Activated CD4-positive, alpha-beta T cell treated with anti-CD3 and anti-CD28 coated beads for 1 hour (primary cell): ENCODE measurements around the gene NANP.

ENCODE experiments used
- DNase-seq: peaks from one replicate; pipeline ENCODE4 v3.0.0-alpha.2; 2020

Gene NANP

DNA sequence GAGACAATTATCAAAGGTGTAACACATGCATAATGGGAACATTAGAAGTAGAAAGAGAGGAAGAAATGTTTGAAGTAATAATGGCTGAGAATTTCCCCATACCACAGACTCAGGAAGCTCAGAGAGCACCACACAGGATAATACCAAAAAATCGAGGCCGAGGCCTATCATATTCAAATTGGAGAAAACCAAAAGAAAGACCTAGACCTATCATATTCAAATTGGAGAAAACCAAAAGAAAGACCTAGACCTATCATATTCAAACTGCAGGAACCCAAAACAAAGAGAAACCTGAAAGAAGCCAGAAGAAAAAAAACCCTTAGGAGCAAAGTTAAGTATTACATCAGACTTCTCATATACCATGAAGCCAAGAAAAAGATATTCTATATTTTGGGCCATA is 56.5 kb downstream of the NANP start:
- no peak for DNase-seq

GRCh38 chr20:25566821-25567220 is 57.0 kb downstream of the NANP start:
- DNase-seq, result no peak

- no peak for DNase-seq
These were observed 58.1 kb downstream of the NANP start for GRCh38 chr20:25565578-25566157.

DNA sequence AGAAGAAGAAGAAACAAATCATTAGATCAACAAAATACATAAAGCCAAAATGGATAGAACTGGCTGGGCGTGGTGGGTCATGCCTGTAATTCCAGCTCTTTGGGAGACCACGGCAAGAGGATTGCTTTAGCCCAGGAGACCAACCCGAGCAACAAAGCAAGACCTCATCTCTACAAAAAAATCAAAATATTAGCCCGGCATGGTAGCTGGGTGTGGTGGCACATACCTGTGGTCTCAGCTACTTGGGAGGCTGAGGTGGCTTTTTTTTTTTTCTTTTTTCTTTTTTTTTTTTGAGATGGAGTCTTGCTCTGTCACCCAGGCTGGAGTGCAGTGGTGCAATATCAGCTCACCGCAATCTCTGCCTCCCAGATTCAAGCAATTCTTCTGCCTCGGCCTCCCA is 59.9 kb downstream of the NANP start:
- no peak for DNase-seq

DNA sequence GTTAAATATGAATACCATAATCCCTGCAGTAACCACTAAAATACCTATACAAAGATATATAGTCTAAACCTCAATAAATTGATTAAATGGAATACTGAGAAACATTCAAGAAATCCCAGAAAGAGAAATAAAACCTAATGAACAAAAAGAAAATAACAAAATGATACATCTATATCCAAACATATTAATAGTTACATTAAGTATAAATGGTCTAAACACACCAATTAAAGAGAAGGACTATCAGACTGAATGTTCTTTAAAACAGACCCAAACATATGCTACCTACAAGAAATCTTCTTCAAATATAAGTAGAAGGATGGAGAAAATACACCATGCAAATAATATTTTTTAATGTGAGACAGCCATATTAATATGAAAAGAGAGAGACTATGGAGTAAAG is 60.5 kb downstream of the NANP start:
- no peak for DNase-seq
